Activated T-helper 2 cell treated with anti-CD3 and anti-CD28 coated beads, Interferon-gamma antibody, Interleukin-2, Interleukin-4, amounts not matched to agents 10 μg/mL and 5 μg/mL and 100 μg/mL, durations not matched to agents 14 hours and 24 hours and 36 hours (primary cell): ENCODE data around the gene SLC22A23. TPM values are rescaled to one million over a fixed set of nuclear protein-coding genes. Genes with fewer than 3 reads are reported as not detected.

ENCODE experiments used
- DNase-seq: peaks from one replicate; pipeline ENCODE4 v3.0.0; 2021; ENCODE audit warnings: low spot score
- H3K27ac Mint-ChIP-seq: one replicate; pipeline ENCODE4 v1.8.0; 2021; ENCODE audit warnings: mixed read lengths
- H3K27me3 Mint-ChIP-seq: one replicate; pipeline ENCODE4 v1.8.0; 2021; ENCODE audit warnings: low read depth, mixed read lengths
- H3K36me3 Mint-ChIP-seq: one replicate; pipeline ENCODE4 v1.8.0; 2021; ENCODE audit warnings: low read depth, mixed read lengths
- H3K4me1 Mint-ChIP-seq: one replicate; pipeline ENCODE4 v1.8.0; 2021; ENCODE audit warnings: low read depth, mixed read lengths
- H3K4me3 Mint-ChIP-seq: one replicate; pipeline ENCODE4 v1.8.0; 2021; ENCODE audit warnings: low read depth, mild to moderate bottlenecking, moderate library complexity, mixed read lengths
- H3K9me3 Mint-ChIP-seq: one replicate; pipeline ENCODE4 v1.8.0; 2021; ENCODE audit warnings: mixed read lengths
- intact Hi-C: fragments of 100-400 bp; cut with micrococcal nuclease; formaldehyde crosslinking; loops from one replicate; pipeline ENCODE4 v1.15.1; 2023
- total RNA-seq: library from RNA; stranded (reverse); gene quantifications from 2 replicates; pipeline ENCODE4 v1.2.3, GENCODE V29; 2022

Gene SLC22A23
- total RNA-seq, 1 donor from 2014 or later, result 0.07 TPM

GRCh38 chr6:3323148-3323547, 133.7 kb downstream of the SLC22A23 start:
- Mint-ChIP-seq H3K4me3 (no peak overlapping the region), H3K4me1 (peaks cover 19% of the 10 kb centered on the region), H3K27me3 (peaks cover 25% of the 10 kb centered on the region), H3K36me3 (no peaks in the 10 kb centered on the region), H3K27ac (no peak overlapping the region), H3K9me3 (no peaks in the 10 kb centered on the region)
- intact Hi-C loops, result no loop called here
- no peak for DNase-seq

GRCh38 chr6:3322366-3322890, 134.4 kb downstream of the SLC22A23 start:
- H3K4me3 Mint-ChIP-seq, result no peak overlapping the region
- H3K36me3 Mint-ChIP-seq, result no peaks in the 10 kb centered on the region
- intact Hi-C loops, result no loop called here
- H3K4me1 Mint-ChIP-seq, result peaks cover 25% of the 10 kb centered on the region
- no peak overlapping the region for H3K27ac Mint-ChIP-seq
- DNase-seq, result no peak
- no peaks in the 10 kb centered on the region for H3K9me3 Mint-ChIP-seq
- H3K27me3 Mint-ChIP-seq, result peaks cover 32% of the 10 kb centered on the region

- Mint-ChIP-seq H3K27ac (no peak overlapping the region), H3K36me3 (no peaks in the 10 kb centered on the region), H3K4me1 (peaks cover 25% of the 10 kb centered on the region), H3K4me3 (no peak overlapping the region), H3K9me3 (no peaks in the 10 kb centered on the region), H3K27me3 (peaks cover 37% of the 10 kb centered on the region)
- intact Hi-C loops, result no loop called here
- DNase-seq, result no peak
These were observed 135.0 kb downstream of the SLC22A23 start for GRCh38 chr6:3321875-3322274.

- no peak for DNase-seq
- Mint-ChIP-seq H3K27me3 (peaks cover 37% of the 10 kb centered on the region), H3K4me3 (no peak overlapping the region), H3K27ac (no peak overlapping the region), H3K36me3 (no peaks in the 10 kb centered on the region), H3K9me3 (no peaks in the 10 kb centered on the region), H3K4me1 (peaks cover 25% of the 10 kb centered on the region)
- intact Hi-C loops, result no loop called here
These were observed 135.8 kb downstream of the SLC22A23 start for GRCh38 chr6:3321042-3321441.

- H3K4me1 Mint-ChIP-seq, result peaks cover 25% of the 10 kb centered on the region
- no peak for DNase-seq
- no peak overlapping the region for H3K4me3 Mint-ChIP-seq
- intact Hi-C loops, result no loop called here
- H3K9me3 Mint-ChIP-seq, result no peaks in the 10 kb centered on the region
- peaks cover 35% of the 10 kb centered on the region for H3K27me3 Mint-ChIP-seq
- H3K27ac Mint-ChIP-seq, result no peak overlapping the region
- H3K36me3 Mint-ChIP-seq, result no peaks in the 10 kb centered on the region
These were observed 136.5 kb downstream of the SLC22A23 start for GRCh38 chr6:3320238-3320811.

- H3K27ac Mint-ChIP-seq, result no peak overlapping the region
- DNase-seq, result no peak
- H3K4me1 Mint-ChIP-seq, result peaks cover 22% of the 10 kb centered on the region
- no peaks in the 10 kb centered on the region for H3K9me3 Mint-ChIP-seq
- H3K27me3 Mint-ChIP-seq, result peaks cover 30% of the 10 kb centered on the region
- no peak overlapping the region for H3K4me3 Mint-ChIP-seq
- intact Hi-C loops, result no loop called here
- no peaks in the 10 kb centered on the region for H3K36me3 Mint-ChIP-seq
These were observed 137.1 kb downstream of the SLC22A23 start for GRCh38 chr6:3319610-3320200.

- H3K27ac Mint-ChIP-seq, result no peak overlapping the region
- H3K27me3 Mint-ChIP-seq, result peaks cover 30% of the 10 kb centered on the region
- H3K4me1 Mint-ChIP-seq, result peaks cover 15% of the 10 kb centered on the region
- no peaks in the 10 kb centered on the region for H3K9me3 Mint-ChIP-seq
- H3K36me3 Mint-ChIP-seq, result no peaks in the 10 kb centered on the region
- H3K4me3 Mint-ChIP-seq, result no peak overlapping the region
- no peak for DNase-seq
- intact Hi-C loops, result no loop called here
These were observed 137.9 kb downstream of the SLC22A23 start for GRCh38 chr6:3318821-3319540.

- H3K27ac Mint-ChIP-seq, result no peak overlapping the region
- intact Hi-C loops, result no loop called here
- H3K4me1 Mint-ChIP-seq, result peaks cover 15% of the 10 kb centered on the region
- no peaks in the 10 kb centered on the region for H3K9me3 Mint-ChIP-seq
- peaks cover 30% of the 10 kb centered on the region for H3K27me3 Mint-ChIP-seq
- no peak overlapping the region for H3K4me3 Mint-ChIP-seq
- H3K36me3 Mint-ChIP-seq, result no peaks in the 10 kb centered on the region
- DNase-seq, result peak; percentile 17
These were observed 138.6 kb downstream of the SLC22A23 start for GRCh38 chr6:3318226-3318625.

GRCh38 chr6:3317741-3318211, 139.1 kb downstream of the SLC22A23 start:
- no peak for DNase-seq
- H3K27ac Mint-ChIP-seq, result no peak overlapping the region
- intact Hi-C loops, result no loop called here
- H3K9me3 Mint-ChIP-seq, result no peaks in the 10 kb centered on the region
- peaks cover 15% of the 10 kb centered on the region for H3K4me1 Mint-ChIP-seq
- H3K4me3 Mint-ChIP-seq, result no peak overlapping the region
- no peaks in the 10 kb centered on the region for H3K36me3 Mint-ChIP-seq
- H3K27me3 Mint-ChIP-seq, result peaks cover 30% of the 10 kb centered on the region

GRCh38 chr6:3316818-3317217, 140.0 kb downstream of the SLC22A23 start:
- Mint-ChIP-seq H3K27me3 (peaks cover 30% of the 10 kb centered on the region), H3K36me3 (no peaks in the 10 kb centered on the region), H3K4me1 (peaks cover 15% of the 10 kb centered on the region), H3K9me3 (no peaks in the 10 kb centered on the region), H3K27ac (no peak overlapping the region), H3K4me3 (no peak overlapping the region)
- intact Hi-C loops, result no loop called here
- DNase-seq, result no peak

GRCh38 chr6:3316331-3316730, 140.5 kb downstream of the SLC22A23 start:
- Mint-ChIP-seq H3K9me3 (no peaks in the 10 kb centered on the region), H3K27ac (no peak overlapping the region), H3K4me1 (peaks cover 15% of the 10 kb centered on the region), H3K27me3 (peaks cover 30% of the 10 kb centered on the region), H3K36me3 (no peaks in the 10 kb centered on the region), H3K4me3 (no peak overlapping the region)
- intact Hi-C loops, result no loop called here
- no peak for DNase-seq

- no peak overlapping the region for H3K27ac Mint-ChIP-seq
- no peaks in the 10 kb centered on the region for H3K9me3 Mint-ChIP-seq
- peaks cover 15% of the 10 kb centered on the region for H3K4me1 Mint-ChIP-seq
- no peaks in the 10 kb centered on the region for H3K36me3 Mint-ChIP-seq
- H3K4me3 Mint-ChIP-seq, result no peak overlapping the region
- intact Hi-C loops, result no loop called here
- peaks cover 29% of the 10 kb centered on the region for H3K27me3 Mint-ChIP-seq
- DNase-seq, result no peak
These were observed 141.0 kb downstream of the SLC22A23 start for GRCh38 chr6:3315841-3316240.
